Stimulated activated CD4-positive, alpha-beta T cell treated with anti-CD3 and anti-CD28 coated beads, TNF-alpha, amount 100 ng/mL, for 1 hour (primary cell): ENCODE data around the gene STK39.

Source experiments
- DNase-seq, 3 donors: peaks; one replicate each; pipeline ENCODE4 v3.0.0-alpha.2; 2020; ENCODE audit warnings: low read depth in 3 of 3, low spot score in 1 of 3

STK39 gene

GRCh38 chr2:168210895-168211570, 36.4 kb downstream of the STK39 start:
- no peak for DNase-seq

GRCh38 chr2:168210216-168210894, 37.0 kb downstream of the STK39 start:
- no peak for DNase-seq

GRCh38 chr2:168208652-168209051, 38.7 kb downstream of the STK39 start:
- no peak for DNase-seq

GRCh38 chr2:168207851-168208250, 39.5 kb downstream of the STK39 start:
- DNase-seq = no peak

- no peak for DNase-seq
Measured at GRCh38 chr2:168203762-168204693, 43.4 kb downstream of the STK39 start.

GRCh38 chr2:168201584-168202116, 45.7 kb downstream of the STK39 start:
- no peak for DNase-seq

- no peak for DNase-seq
Measured at GRCh38 chr2:168200930-168201583, 46.3 kb downstream of the STK39 start.

- no peak for DNase-seq
Measured at GRCh38 chr2:168198476-168199207, 48.8 kb downstream of the STK39 start.

- DNase-seq = no peak
Measured at GRCh38 chr2:168196764-168197180, 50.6 kb downstream of the STK39 start.

GRCh38 chr2:168194784-168195522, 52.4 kb downstream of the STK39 start:
- no peak for DNase-seq

GRCh38 chr2:168192839-168193616, 54.4 kb downstream of the STK39 start:
- DNase-seq = no peak

GRCh38 chr2:168191955-168192785, 55.2 kb downstream of the STK39 start:
- no peak for DNase-seq

GRCh38 chr2:168190590-168191336, 56.6 kb downstream of the STK39 start:
- DNase-seq = no peak

GRCh38 chr2:168189835-168190569, 57.4 kb downstream of the STK39 start:
- DNase-seq = no peak

- DNase-seq = no peak
Measured at GRCh38 chr2:168188002-168188401, 59.4 kb downstream of the STK39 start.

- no peak for DNase-seq
Measured at GRCh38 chr2:168186452-168186851, 60.9 kb downstream of the STK39 start.
